GM23338 (cell line): ENCODE measurements around the gene LCLAT1. TPM values are rescaled to one million over a fixed set of nuclear protein-coding genes. Genes with fewer than 3 reads are reported as not detected.

Experiments
- ATAC-seq: fragments of 200-7000 bp; cut with Tn5 transposase; 3 replicates; pipeline ENCODE4 v1.9.1; 2020
- DNase-seq: peaks from one replicate; pipeline ENCODE4 v3.0.0-alpha.2; 2015; ENCODE audit warnings: low spot score
- H2AFZ ChIP-seq: fragments of 200-600 bp; sonication (generic); 2 replicates; pipeline ENCODE4 v1.8.0; 2016; ENCODE audit warnings: antibody characterized with exemption, mild to moderate bottlenecking, moderate library complexity
- H3F3A ChIP-seq: fragments of 200-600 bp; sonication (generic); replicated peaks from 2 replicates; pipeline ENCODE4 v1.8.0; 2017; ENCODE audit warnings: antibody characterized with exemption, mixed run types, low read depth
- H3K27ac ChIP-seq: fragments of 200-600 bp; sonication (generic); 2 replicates; pipeline ENCODE4 v1.6.1; 2016; ENCODE audit warnings: low read depth
- H3K27me3 ChIP-seq: fragments of 200-600 bp; sonication (generic); 2 replicates; pipeline ENCODE4 v1.8.0; 2016; ENCODE audit warnings: mild to moderate bottlenecking, mixed run types, moderate library complexity; ENCODE audit not compliant: insufficient read depth
- H3K36me3 ChIP-seq: fragments of 200-600 bp; sonication (generic); 2 replicates; pipeline ENCODE4 v1.8.0; 2016; ENCODE audit warnings: mild to moderate bottlenecking; ENCODE audit not compliant: insufficient read depth
- H3K4me1 ChIP-seq: fragments of 200-600 bp; sonication (generic); 2 replicates; pipeline ENCODE4 v1.8.0; 2016; ENCODE audit warnings: mild to moderate bottlenecking, moderate library complexity; ENCODE audit not compliant: insufficient read depth
- H3K4me2 ChIP-seq: fragments of 200-600 bp; sonication (generic); 2 replicates; pipeline ENCODE4 v1.7.1; 2017; ENCODE audit warnings: mixed run types
- H3K4me3 ChIP-seq: fragments of 200-600 bp; sonication (generic); 2 replicates; pipeline ENCODE4 v1.6.1; 2016; ENCODE audit warnings: mixed run types
- H3K79me2 ChIP-seq: fragments of 200-600 bp; sonication (generic); replicated peaks from 2 replicates; pipeline ENCODE4 v1.8.0; 2017; ENCODE audit warnings: mild to moderate bottlenecking; ENCODE audit not compliant: insufficient read depth
- H3K9me2 ChIP-seq: fragments of 200-600 bp; sonication (generic); 2 replicates; pipeline ENCODE4 v1.8.0; 2017; ENCODE audit not compliant: insufficient read depth
- H4K20me1 ChIP-seq: fragments of 200-600 bp; sonication (generic); replicated peaks from 2 replicates; pipeline ENCODE4 v1.8.0; 2017; ENCODE audit warnings: mild to moderate bottlenecking; ENCODE audit not compliant: insufficient read depth
- H3K27ac Mint-ChIP-seq: 2 replicates; pipeline ENCODE4 v1.8.0; 2020; ENCODE audit warnings: inconsistent platforms, mild to moderate bottlenecking, moderate library complexity, mixed read lengths
- H3K27me3 Mint-ChIP-seq: 3 replicates; pipeline ENCODE4 v1.8.0; 2022; ENCODE audit warnings: low read depth, mild to moderate bottlenecking, moderate library complexity, mixed read lengths, inconsistent platforms; ENCODE audit not compliant: insufficient read depth, poor library complexity
- H3K36me3 Mint-ChIP-seq: 3 replicates; pipeline ENCODE4 v1.8.0; 2021; ENCODE audit warnings: low read depth, mild to moderate bottlenecking, inconsistent platforms, moderate library complexity, mixed read lengths
- H3K4me1 Mint-ChIP-seq: 3 replicates; pipeline ENCODE4 v1.8.0; 2020; ENCODE audit warnings: mild to moderate bottlenecking, inconsistent platforms, mixed read lengths
- H3K4me3 Mint-ChIP-seq: 3 replicates; pipeline ENCODE4 v1.8.0; 2021; ENCODE audit warnings: moderate library complexity, mild to moderate bottlenecking, inconsistent platforms, mixed read lengths
- H3K9me3 Mint-ChIP-seq: 3 replicates; pipeline ENCODE4 v1.8.0; 2020; ENCODE audit warnings: moderate library complexity, mild to moderate bottlenecking, inconsistent platforms, mixed read lengths
- EZH2 ChIP-seq: fragments of 200-600 bp; sonication (generic); IDR thresholded peaks from one replicate; pipeline ENCODE4 v1.8.0; 2017; ENCODE audit warnings: antibody characterized with exemption, mild to moderate bottlenecking, low read depth; ENCODE audit not compliant: unreplicated experiment
- JUNB ChIP-seq: IDR thresholded peaks from one replicate; pipeline ENCODE4 v1.6.1; 2016; ENCODE audit warnings: antibody characterized with exemption; ENCODE audit not compliant: unreplicated experiment
- NANOG ChIP-seq: IDR thresholded peaks from 2 replicates; pipeline ENCODE4 v1.6.1; 2016; ENCODE audit warnings: antibody characterized with exemption, borderline replicate concordance
- POLR2AphosphoS5 ChIP-seq: IDR thresholded peaks from 2 replicates; pipeline ENCODE4 v1.6.1; 2016; ENCODE audit warnings: antibody characterized with exemption, low read depth
- STAT1 ChIP-seq: IDR thresholded peaks from one replicate; pipeline ENCODE4 v1.6.1; 2016; ENCODE audit warnings: antibody characterized with exemption; ENCODE audit not compliant: unreplicated experiment
- ZNF114 ChIP-seq: fragments of 250-450 bp; sonication (Bioruptor Pico); IDR thresholded peaks from 2 replicates; pipeline ENCODE4 v1.5.0; 2020; ENCODE audit warnings: mild to moderate bottlenecking, moderate library complexity
- polyA plus RNA-seq: library from polyadenylated mRNA; unstranded; fragments of >200 nt; fragmentation: Nextera tagmentation; extraction: Ambion mirVana; gene quantifications from 2 replicates; pipeline ENCODE4 v1.2.1, GENCODE V29; 2016
- total RNA-seq: library from RNA; depleted of rRNA; stranded (reverse); fragments of >200 nt; shearing (Covaris generic); gene quantifications from 2 replicates; pipeline ENCODE4 v1.2.3, GENCODE V29; 2014
- TF ChIP-seq, protein P1 (sequence below): IDR thresholded peaks from one replicate; pipeline ENCODE4 v1.6.1; 2018; ENCODE audit warnings: antibody characterized with exemption; ENCODE audit not compliant: unreplicated experiment
- TF ChIP-seq, protein P2 (sequence below), 2 experiments: fragments of 200-600 bp in 1 of 2; sonication (generic) in 1 of 2; conservative IDR thresholded peaks; 2 replicates each; pipeline versions ENCODE4 v1.5.1 to v1.6.1; 2016 to 2017; ENCODE audit warnings: antibody characterized with exemption in 2 of 2, low read depth in 2 of 2, mild to moderate bottlenecking in 2 of 2, moderate library complexity in 1 of 2

The LCLAT1 gene
- total and polyA plus RNA-seq, 2 experiments from 2014 or later: 11.5 to 30.1 TPM

DNA sequence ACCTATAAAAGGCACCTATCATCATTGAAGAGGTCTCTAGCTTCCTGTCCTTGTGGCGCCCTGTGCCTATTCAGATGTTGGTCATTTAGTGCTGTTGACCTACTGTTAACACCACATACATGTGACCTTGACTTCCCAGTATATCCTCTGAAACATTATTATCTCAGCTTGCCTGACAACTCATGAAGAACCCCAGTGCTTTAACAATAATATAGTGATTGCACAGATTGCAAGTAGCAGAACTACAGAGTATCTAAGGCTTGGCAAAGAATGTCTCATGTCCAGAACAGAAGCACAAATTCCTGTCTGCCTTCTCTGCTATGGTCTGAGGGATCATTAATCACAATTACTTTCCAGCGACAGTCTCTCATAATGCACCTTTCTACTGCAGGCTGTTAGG is 165.3 kb downstream of the LCLAT1 start:
- 0 out of 2 replicates have a peak, but pooled peaks cover 3% of the 10 kb centered on the region for H3K79me2 ChIP-seq
- Mint-ChIP-seq H3K36me3 (no peaks in the 10 kb centered on the region), H3K27ac (no peak overlapping the region), H3K4me1 (peaks cover 26% of the 10 kb centered on the region), H3K4me3 (no peak overlapping the region), H3K9me3 (no peaks in the 10 kb centered on the region), H3K27me3 (peaks cover 5% of the 10 kb centered on the region)
- H3K4me3 ChIP-seq: no peak overlapping the region
- no peaks in the 10 kb centered on the region for H3F3A ChIP-seq
- H3K27me3 ChIP-seq: no peaks in the 10 kb centered on the region
- H2AFZ ChIP-seq: no peak overlapping the region
- H3K4me2 ChIP-seq: peak overlapping the region; percentile 35; the same call in 1 of the 2 replicates
- H3K4me1 ChIP-seq: peaks cover 39% of the 10 kb centered on the region
- no peak for DNase-seq
- no peaks in the 10 kb centered on the region for H3K36me3 ChIP-seq
- H4K20me1 ChIP-seq: no peaks in the 10 kb centered on the region
- TF ChIP-seq EZH2 (no peak), POLR2AphosphoS5 (no peak), STAT1 (no peak), JUNB (no peak), NANOG (no peak)
- TF ChIP-seq, protein P1, sequence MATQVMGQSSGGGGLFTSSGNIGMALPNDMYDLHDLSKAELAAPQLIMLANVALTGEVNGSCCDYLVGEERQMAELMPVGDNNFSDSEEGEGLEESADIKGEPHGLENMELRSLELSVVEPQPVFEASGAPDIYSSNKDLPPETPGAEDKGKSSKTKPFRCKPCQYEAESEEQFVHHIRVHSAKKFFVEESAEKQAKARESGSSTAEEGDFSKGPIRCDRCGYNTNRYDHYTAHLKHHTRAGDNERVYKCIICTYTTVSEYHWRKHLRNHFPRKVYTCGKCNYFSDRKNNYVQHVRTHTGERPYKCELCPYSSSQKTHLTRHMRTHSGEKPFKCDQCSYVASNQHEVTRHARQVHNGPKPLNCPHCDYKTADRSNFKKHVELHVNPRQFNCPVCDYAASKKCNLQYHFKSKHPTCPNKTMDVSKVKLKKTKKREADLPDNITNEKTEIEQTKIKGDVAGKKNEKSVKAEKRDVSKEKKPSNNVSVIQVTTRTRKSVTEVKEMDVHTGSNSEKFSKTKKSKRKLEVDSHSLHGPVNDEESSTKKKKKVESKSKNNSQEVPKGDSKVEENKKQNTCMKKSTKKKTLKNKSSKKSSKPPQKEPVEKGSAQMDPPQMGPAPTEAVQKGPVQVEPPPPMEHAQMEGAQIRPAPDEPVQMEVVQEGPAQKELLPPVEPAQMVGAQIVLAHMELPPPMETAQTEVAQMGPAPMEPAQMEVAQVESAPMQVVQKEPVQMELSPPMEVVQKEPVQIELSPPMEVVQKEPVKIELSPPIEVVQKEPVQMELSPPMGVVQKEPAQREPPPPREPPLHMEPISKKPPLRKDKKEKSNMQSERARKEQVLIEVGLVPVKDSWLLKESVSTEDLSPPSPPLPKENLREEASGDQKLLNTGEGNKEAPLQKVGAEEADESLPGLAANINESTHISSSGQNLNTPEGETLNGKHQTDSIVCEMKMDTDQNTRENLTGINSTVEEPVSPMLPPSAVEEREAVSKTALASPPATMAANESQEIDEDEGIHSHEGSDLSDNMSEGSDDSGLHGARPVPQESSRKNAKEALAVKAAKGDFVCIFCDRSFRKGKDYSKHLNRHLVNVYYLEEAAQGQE: no peak
- TF ChIP-seq, protein P2, sequence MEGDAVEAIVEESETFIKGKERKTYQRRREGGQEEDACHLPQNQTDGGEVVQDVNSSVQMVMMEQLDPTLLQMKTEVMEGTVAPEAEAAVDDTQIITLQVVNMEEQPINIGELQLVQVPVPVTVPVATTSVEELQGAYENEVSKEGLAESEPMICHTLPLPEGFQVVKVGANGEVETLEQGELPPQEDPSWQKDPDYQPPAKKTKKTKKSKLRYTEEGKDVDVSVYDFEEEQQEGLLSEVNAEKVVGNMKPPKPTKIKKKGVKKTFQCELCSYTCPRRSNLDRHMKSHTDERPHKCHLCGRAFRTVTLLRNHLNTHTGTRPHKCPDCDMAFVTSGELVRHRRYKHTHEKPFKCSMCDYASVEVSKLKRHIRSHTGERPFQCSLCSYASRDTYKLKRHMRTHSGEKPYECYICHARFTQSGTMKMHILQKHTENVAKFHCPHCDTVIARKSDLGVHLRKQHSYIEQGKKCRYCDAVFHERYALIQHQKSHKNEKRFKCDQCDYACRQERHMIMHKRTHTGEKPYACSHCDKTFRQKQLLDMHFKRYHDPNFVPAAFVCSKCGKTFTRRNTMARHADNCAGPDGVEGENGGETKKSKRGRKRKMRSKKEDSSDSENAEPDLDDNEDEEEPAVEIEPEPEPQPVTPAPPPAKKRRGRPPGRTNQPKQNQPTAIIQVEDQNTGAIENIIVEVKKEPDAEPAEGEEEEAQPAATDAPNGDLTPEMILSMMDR (conservative IDR thresholded peaks at IDR 0.05; ENCODE audit: low read depth in 2 of 2): no peak
- H3K27ac ChIP-seq: peak overlapping the region; percentile 99
- no peaks in the 10 kb centered on the region; the same call in 1 of the 2 replicates for H3K9me2 ChIP-seq
- ATAC-seq: no peak

DNA sequence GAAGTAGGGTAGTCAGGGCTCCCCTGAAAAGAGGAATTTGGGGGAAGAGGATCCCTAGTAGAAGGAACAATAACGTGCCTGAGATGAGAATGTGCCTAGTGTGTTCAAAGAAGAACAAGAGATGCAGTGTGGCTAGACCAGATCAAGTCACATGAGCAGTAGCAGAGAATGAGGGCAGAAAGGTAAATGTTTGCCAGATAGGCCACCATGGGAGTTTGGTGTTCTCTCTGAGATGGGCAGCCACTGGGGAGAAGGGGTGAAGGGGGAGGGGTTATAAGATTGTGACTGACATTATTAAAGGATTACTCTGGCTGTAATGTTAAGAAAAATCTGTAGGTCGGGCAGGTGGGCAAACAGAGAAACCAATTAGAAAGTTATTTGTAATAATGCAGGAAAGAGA is 166.0 kb downstream of the LCLAT1 start:
- peaks cover 5% of the 10 kb centered on the region for H3K27me3 Mint-ChIP-seq
- Histone ChIP-seq H3K27ac (peak overlapping the region; percentile 99), H3K79me2 (0 out of 2 replicates have a peak, but pooled peaks cover 3% of the 10 kb centered on the region), H2AFZ (no peak overlapping the region), H3K4me3 (0 out of 2 replicates have a peak overlapping the region, but pooled peaks have one; percentile 17), H3F3A (no peaks in the 10 kb centered on the region), H3K36me3 (no peaks in the 10 kb centered on the region), H3K4me2 (peak overlapping the region; percentile 35; the same call in 1 of the 2 replicates), H3K27me3 (no peaks in the 10 kb centered on the region), H4K20me1 (no peaks in the 10 kb centered on the region), H3K9me2 (no peaks in the 10 kb centered on the region; the same call in 1 of the 2 replicates), H3K4me1 (peaks cover 39% of the 10 kb centered on the region)
- H3K4me1 Mint-ChIP-seq: peaks cover 26% of the 10 kb centered on the region
- DNase-seq: no peak
- no peaks in the 10 kb centered on the region for H3K36me3 Mint-ChIP-seq
- no peak overlapping the region for H3K4me3 Mint-ChIP-seq
- peak; percentile 74 for ATAC-seq
- H3K9me3 Mint-ChIP-seq: no peaks in the 10 kb centered on the region
- peak overlapping the region; percentile 36 for H3K27ac Mint-ChIP-seq
- no peak for TF ChIP-seq JUNB
- TF ChIP-seq STAT1: no peak
- no peak for TF ChIP-seq ZNF114
- TF ChIP-seq, protein P1: no peak
